ENCODE results near the gene CTBS.

Gene CTBS

GRCh38 chr1:84506002-84506728 lies 68.1 kb downstream of the CTBS start, which contains the start of the genes GNG5 and SPATA1:
GNG5 (minus strand) TSS chr1:84506581; CDS start chr1:84506091, 490 bp downstream.
SPATA1 (plus strand) TSS chr1:84506386; CDS start chr1:84516360, 9,974 bp downstream.
- no peaks in the 10 kb centered on the region for H3K9me3 Mint-ChIP-seq

GRCh38 chr1:84505493-84506001 lies 68.7 kb downstream of the CTBS start:
- peaks cover 49% of the 10 kb centered on the region for H3K4me1 Mint-ChIP-seq
- no peaks in the 10 kb centered on the region for H3K9me3 Mint-ChIP-seq
- H3K27ac Mint-ChIP-seq, result peak overlapping the region; percentile 98

More at GRCh38 chr1:84506002-84506728, 68.1 kb downstream of the CTBS start, which contains the start of the genes GNG5 and SPATA1:
- Mint-ChIP-seq H3K4me3 (peak within 1 kb of the TSS; percentile 97), H3K36me3 (ENCODE audit: low read depth) (peaks cover 17% of the 10 kb centered on the region), H3K27me3 (no peaks in the 10 kb centered on the region), H3K4me1 (peaks cover 48% of the 10 kb centered on the region), H3K27ac (peak within 1 kb of the TSS; percentile 98)
- ATAC-seq, result peak; percentile 82
- peak; percentile 99 for DNase-seq

GRCh38 chr1:84504580-84505492 lies 69.4 kb downstream of the CTBS start:
- Mint-ChIP-seq H3K4me1 (peaks cover 50% of the 10 kb centered on the region), H3K36me3 (ENCODE audit: low read depth) (peaks cover 23% of the 10 kb centered on the region), H3K4me3 (peak overlapping the region; percentile 97), H3K9me3 (no peaks in the 10 kb centered on the region), H3K27ac (peak overlapping the region; percentile 96), H3K27me3 (no peaks in the 10 kb centered on the region)
- peak; percentile 51 for ATAC-seq
- DNase-seq, result no peak

More at GRCh38 chr1:84505493-84506001, 68.7 kb downstream of the CTBS start:
- peaks cover 20% of the 10 kb centered on the region for H3K36me3 Mint-ChIP-seq (ENCODE audit: low read depth)
- peak overlapping the region; percentile 97 for H3K4me3 Mint-ChIP-seq
- ATAC-seq, result peak; percentile 13
- no peaks in the 10 kb centered on the region for H3K27me3 Mint-ChIP-seq
- DNase-seq, result no peak

- peaks cover 54% of the 10 kb centered on the region for H3K4me1 Mint-ChIP-seq
- no peak overlapping the region for H3K4me3 Mint-ChIP-seq
- no peaks in the 10 kb centered on the region for H3K9me3 Mint-ChIP-seq
- no peaks in the 10 kb centered on the region for H3K27me3 Mint-ChIP-seq
- no peak overlapping the region for H3K27ac Mint-ChIP-seq
- H3K36me3 Mint-ChIP-seq (ENCODE audit: low read depth), result peaks cover 28% of the 10 kb centered on the region
- ATAC-seq (no peak), DNase-seq (no peak)
These were observed 71.3 kb downstream of the CTBS start for GRCh38 chr1:84502927-84503326.

All from activated naive CD8-positive, alpha-beta T cell treated with anti-CD3 and anti-CD28 coated beads, Interleukin-2, amount 50 U/mL, for 24 hours (primary cell).